GM12875 (cell line): ENCODE measurements around the gene MAU2.

ENCODE experiments used
- H3K4me3 ChIP-seq: one replicate; pipeline ENCODE4 v1.5.1; 2011; ENCODE audit warnings: low read depth, low read length, control low read depth
- CTCF ChIP-seq: IDR thresholded peaks from 2 replicates; pipeline ENCODE4 v1.5.1; 2011; ENCODE audit warnings: low read depth, mild to moderate bottlenecking, control low read depth, inconsistent platforms, low read length, moderate library complexity, borderline replicate concordance; ENCODE audit not compliant: insufficient read depth

MAU2 gene

GRCh38 chr19:19278315-19278714 lies 42.3 kb upstream of the MAU2 start:
- TF ChIP-seq CTCF, result no peak
- H3K4me3 ChIP-seq, result no peak overlapping the region

GRCh38 chr19:19279062-19279612 lies 41.5 kb upstream of the MAU2 start:
- H3K4me3 ChIP-seq, result no peak overlapping the region
- no peak for TF ChIP-seq CTCF

GRCh38 chr19:19279853-19280252 lies 40.8 kb upstream of the MAU2 start:
- no peak for TF ChIP-seq CTCF
- H3K4me3 ChIP-seq, result no peak overlapping the region

- no peak for TF ChIP-seq CTCF
- no peak overlapping the region for H3K4me3 ChIP-seq
Measured at GRCh38 chr19:19280561-19280960, 40.1 kb upstream of the MAU2 start.

- TF ChIP-seq CTCF, result no peak
Measured at GRCh38 chr19:19285686-19286085, 34.9 kb upstream of the MAU2 start.

GRCh38 chr19:19292607-19293006 lies 28.0 kb upstream of the MAU2 start:
- no peak overlapping the region for H3K4me3 ChIP-seq
- no peak for TF ChIP-seq CTCF

More at GRCh38 chr19:19285686-19286085, 34.9 kb upstream of the MAU2 start:
- no peak overlapping the region for H3K4me3 ChIP-seq

- TF ChIP-seq CTCF, result no peak
- no peak overlapping the region for H3K4me3 ChIP-seq
Measured at GRCh38 chr19:19294914-19295313, 25.7 kb upstream of the MAU2 start.
